Smooth muscle cell (in vitro differentiated cells): ENCODE results near the gene SIX3. TPM values are rescaled to one million over a fixed set of nuclear protein-coding genes. Genes with fewer than 3 reads are reported as not detected.

Source experiments
- DNase-seq: peaks from one replicate; lab custom pipeline; 2025; ENCODE audit not compliant: unreplicated experiment; lab: John Stamatoyannopoulos, UW
- H2AFZ ChIP-seq: fragments of 200-600 bp; sonication (generic); 2 replicates; pipeline ENCODE4 v1.6.0; 2016; ENCODE audit warnings: antibody characterized with exemption, low read depth, mild to moderate bottlenecking
- H3F3A ChIP-seq: fragments of 200-600 bp; sonication (generic); 2 replicates; pipeline ENCODE4 v1.6.0; 2017; ENCODE audit warnings: antibody characterized with exemption, low read depth
- H3K27ac ChIP-seq: fragments of 200-600 bp; sonication (generic); 2 replicates; pipeline ENCODE4 v1.5.1; 2016; ENCODE audit warnings: low read depth, mild to moderate bottlenecking
- H3K27me3 ChIP-seq: fragments of 200-600 bp; sonication (generic); 2 replicates; pipeline ENCODE4 v1.6.1; 2016; ENCODE audit warnings: low read depth, mild to moderate bottlenecking
- H3K36me3 ChIP-seq: fragments of 200-600 bp; sonication (generic); 2 replicates; pipeline ENCODE4 v1.5.1; 2016; ENCODE audit warnings: low read depth
- H3K4me1 ChIP-seq: fragments of 200-600 bp; sonication (generic); 2 replicates; pipeline ENCODE4 v1.5.1; 2016; ENCODE audit warnings: low read depth
- H3K4me2 ChIP-seq: fragments of 200-600 bp; sonication (generic); 2 replicates; pipeline ENCODE4 v1.6.0; 2016; ENCODE audit warnings: mild to moderate bottlenecking
- H3K4me3 ChIP-seq: fragments of 200-600 bp; sonication (generic); 2 replicates; pipeline ENCODE4 v1.5.1; 2016; ENCODE audit warnings: mild to moderate bottlenecking
- H3K79me2 ChIP-seq: fragments of 200-600 bp; sonication (generic); 2 replicates; pipeline ENCODE4 v1.6.0; 2016; ENCODE audit warnings: low read depth, mild to moderate bottlenecking
- H3K9ac ChIP-seq: fragments of 200-600 bp; sonication (generic); 2 replicates; pipeline ENCODE4 v1.6.0; 2016; ENCODE audit warnings: low read depth
- H3K9me3 ChIP-seq: fragments of 200-600 bp; sonication (generic); replicated peaks from 2 replicates; pipeline ENCODE4 v1.5.1; 2016; ENCODE audit warnings: low read depth
- H4K20me1 ChIP-seq: fragments of 200-600 bp; sonication (generic); 2 replicates; pipeline ENCODE4 v1.6.0; 2016; ENCODE audit warnings: low read depth
- WGBS: methylation state at CpG from one replicate; pipeline ENCODE4 v1.1.7; 2016; ENCODE audit warnings: low lambda C conversion rate; 5-methylcytosine and 5-hydroxymethylcytosine counted together
- polyA plus RNA-seq: library from polyadenylated mRNA; unstranded; fragments of >200 nt; fragmentation: Nextera tagmentation; extraction: Ambion mirVana; gene quantifications from 2 replicates; pipeline ENCODE4 v1.2.1, GENCODE V29; 2016
- total RNA-seq: library from RNA; depleted of rRNA; stranded (reverse); fragments of >200 nt; gene quantifications from 2 replicates; pipeline ENCODE4 v1.2.3, GENCODE V29; 2014
- TF ChIP-seq, protein P1 (sequence below): fragments of 200-600 bp; sonication (generic); IDR thresholded peaks from 2 replicates; pipeline ENCODE4 v1.5.1; 2017; ENCODE audit warnings: borderline replicate concordance, mild to moderate bottlenecking, antibody characterized with exemption; ENCODE audit not compliant: insufficient read depth, poor library complexity, severe bottlenecking

The SIX3 gene
- total and polyA plus RNA-seq, 2 experiments from 2014 or later: not detected

DNA sequence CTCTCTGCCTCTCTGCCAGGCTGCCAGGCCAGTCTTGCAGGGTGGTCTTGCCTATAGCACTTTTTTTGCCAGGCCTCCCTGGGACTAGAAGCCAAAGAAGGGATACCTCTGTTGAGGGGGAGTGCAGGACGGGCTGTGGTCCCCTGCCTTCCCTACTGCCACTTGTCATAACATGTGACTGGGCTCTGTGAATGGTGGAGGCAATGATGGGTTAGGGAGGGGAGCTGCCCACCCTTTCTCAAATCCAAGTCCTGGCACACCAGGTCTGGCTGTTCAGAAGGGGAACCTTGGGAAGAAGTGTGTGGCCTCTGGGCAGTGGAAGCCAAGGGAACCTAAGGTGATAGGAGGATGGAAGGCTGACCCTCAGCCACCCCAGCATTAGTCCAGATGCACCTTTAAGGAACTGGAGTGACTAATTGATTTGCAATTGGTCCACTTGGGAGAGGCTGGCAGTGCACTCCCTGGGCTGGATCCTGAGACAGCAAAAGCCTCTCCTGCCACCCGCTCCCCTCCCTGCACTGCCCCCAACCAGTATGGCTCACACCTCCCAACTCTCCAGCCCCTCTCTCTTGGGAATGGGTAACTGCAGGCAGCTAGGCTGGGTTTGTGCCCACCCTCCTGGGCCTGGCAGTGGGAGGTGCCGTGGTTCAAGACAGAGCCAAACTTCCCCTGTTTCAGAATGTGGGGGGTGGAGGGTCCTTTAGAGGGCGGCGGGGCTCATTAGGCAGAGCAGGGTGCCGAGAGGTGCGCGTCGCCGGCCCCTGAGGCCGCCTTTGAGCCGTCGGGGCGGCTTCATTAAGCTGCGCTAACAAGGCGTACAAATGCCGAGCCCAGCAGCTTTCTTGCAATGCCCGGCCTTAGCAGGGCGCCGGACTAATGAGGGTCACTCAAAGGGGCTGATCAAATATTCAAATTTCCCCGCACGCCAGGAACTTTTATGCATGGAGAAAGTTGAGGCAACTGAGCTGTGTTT, 4.5 kb upstream of the SIX3 start:
- peaks cover 30% of the 10 kb centered on the region for H3K4me1 ChIP-seq
- no peak overlapping the region for H3K4me3 ChIP-seq
- no peak overlapping the region for H3K27ac ChIP-seq
- H3K27me3 ChIP-seq: peaks cover 100% of the 10 kb centered on the region
- 4% methylated on average over 22 of the region's 22 CpGs for WGBS
- H3K36me3 ChIP-seq: no peaks in the 10 kb centered on the region
- no peak overlapping the region for H2AFZ ChIP-seq
- H3F3A ChIP-seq: no peaks in the 10 kb centered on the region
- no peak overlapping the region for H3K4me2 ChIP-seq
- no peaks in the 10 kb centered on the region for H4K20me1 ChIP-seq
- DNase-seq: no peak
- no peaks in the 10 kb centered on the region for H3K9me3 ChIP-seq
- TF ChIP-seq, protein P1, sequence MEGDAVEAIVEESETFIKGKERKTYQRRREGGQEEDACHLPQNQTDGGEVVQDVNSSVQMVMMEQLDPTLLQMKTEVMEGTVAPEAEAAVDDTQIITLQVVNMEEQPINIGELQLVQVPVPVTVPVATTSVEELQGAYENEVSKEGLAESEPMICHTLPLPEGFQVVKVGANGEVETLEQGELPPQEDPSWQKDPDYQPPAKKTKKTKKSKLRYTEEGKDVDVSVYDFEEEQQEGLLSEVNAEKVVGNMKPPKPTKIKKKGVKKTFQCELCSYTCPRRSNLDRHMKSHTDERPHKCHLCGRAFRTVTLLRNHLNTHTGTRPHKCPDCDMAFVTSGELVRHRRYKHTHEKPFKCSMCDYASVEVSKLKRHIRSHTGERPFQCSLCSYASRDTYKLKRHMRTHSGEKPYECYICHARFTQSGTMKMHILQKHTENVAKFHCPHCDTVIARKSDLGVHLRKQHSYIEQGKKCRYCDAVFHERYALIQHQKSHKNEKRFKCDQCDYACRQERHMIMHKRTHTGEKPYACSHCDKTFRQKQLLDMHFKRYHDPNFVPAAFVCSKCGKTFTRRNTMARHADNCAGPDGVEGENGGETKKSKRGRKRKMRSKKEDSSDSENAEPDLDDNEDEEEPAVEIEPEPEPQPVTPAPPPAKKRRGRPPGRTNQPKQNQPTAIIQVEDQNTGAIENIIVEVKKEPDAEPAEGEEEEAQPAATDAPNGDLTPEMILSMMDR: no peak
- no peak overlapping the region for H3K9ac ChIP-seq
- H3K79me2 ChIP-seq: no peaks in the 10 kb centered on the region

DNA sequence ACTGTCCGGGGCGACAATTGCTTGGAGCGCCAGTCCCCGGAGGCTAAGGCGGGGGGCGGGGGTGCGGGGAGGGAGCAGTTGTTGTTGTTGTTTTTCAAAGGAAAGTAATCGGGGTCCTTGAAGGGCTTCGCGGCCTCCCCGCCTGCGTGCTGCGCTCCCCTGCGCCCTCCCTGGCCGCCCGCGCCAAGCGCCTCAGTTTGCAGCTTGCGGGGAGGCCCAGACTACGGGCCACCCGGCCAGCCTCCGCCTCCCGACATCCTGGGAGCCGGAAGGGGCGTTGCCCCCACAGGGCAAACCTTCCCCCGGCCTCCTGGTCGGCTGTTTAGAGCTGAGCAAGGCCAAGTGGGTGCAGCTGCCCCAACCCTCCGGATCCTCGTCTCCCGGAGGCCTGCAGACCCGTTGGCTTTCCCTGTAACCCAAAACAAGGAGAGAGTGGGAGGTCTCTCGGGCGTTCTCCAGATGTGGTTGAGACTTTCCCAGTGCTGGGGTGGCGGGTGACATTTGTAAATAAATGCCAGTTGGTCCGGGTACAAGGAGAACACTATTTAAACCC, 3.7 kb upstream of the SIX3 start:
- H3K79me2 ChIP-seq: no peaks in the 10 kb centered on the region
- no peaks in the 10 kb centered on the region for H4K20me1 ChIP-seq
- no peak overlapping the region for H3K4me3 ChIP-seq
- WGBS: 4% methylated on average over 35 of the region's 35 CpGs
- H3K27me3 ChIP-seq: peaks cover 100% of the 10 kb centered on the region
- DNase-seq: no peak
- no peak overlapping the region for H3K27ac ChIP-seq
- H3K4me2 ChIP-seq: no peak overlapping the region
- H2AFZ ChIP-seq: no peak overlapping the region
- no peaks in the 10 kb centered on the region for H3F3A ChIP-seq
- no peaks in the 10 kb centered on the region for H3K36me3 ChIP-seq
- no peaks in the 10 kb centered on the region for H3K9me3 ChIP-seq
- peaks cover 25% of the 10 kb centered on the region for H3K4me1 ChIP-seq
- TF ChIP-seq, protein P1: no peak
- no peak overlapping the region for H3K9ac ChIP-seq

DNA sequence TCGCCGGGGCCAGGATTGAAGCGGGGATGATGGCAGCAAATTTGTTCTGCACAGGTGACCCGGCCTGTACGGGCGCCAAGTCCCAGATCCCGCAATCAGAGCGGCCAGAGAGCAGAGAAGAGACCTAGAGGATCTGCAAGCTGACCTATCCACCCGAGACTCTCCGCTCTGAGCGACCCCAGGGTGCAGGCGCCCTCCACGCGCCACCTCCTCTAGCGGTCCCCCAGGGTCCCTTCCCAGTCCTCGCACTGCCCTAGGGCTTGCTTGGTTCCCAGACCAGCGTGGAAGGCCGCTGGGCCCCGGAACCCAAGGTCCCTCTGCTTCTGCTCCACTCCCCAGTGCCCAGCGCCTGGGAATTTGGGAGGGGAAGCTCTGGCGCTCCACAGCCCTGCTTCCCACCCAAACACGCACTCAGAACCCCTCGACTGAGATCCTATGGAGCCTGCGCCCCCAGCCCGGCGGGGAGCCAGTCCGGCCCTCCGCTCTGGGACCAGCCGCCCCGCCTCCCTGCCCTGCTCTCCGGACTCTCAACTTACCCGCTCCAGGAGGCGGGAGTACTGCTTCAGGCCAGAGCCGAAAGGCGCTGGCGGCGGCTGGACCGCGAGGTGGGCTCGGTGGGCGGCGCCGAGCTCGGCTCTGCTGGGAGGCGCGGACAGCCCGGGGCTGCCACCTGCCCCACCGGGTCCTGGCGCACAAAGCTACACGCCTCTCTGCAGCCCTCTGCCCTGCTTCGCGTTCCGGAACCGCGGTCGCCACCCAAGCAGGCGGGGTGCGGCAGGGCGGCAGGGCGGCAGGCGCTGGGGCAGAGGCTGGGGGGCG, 3.0 kb upstream of the SIX3 start:
- no peak overlapping the region for H2AFZ ChIP-seq
- H3K36me3 ChIP-seq: no peaks in the 10 kb centered on the region
- 3% methylated on average over 57 of the region's 62 CpGs for WGBS
- TF ChIP-seq, protein P1: no peak
- H3K4me3 ChIP-seq: no peak overlapping the region
- peak overlapping the region; percentile 72 for H3K4me2 ChIP-seq
- H3F3A ChIP-seq: no peaks in the 10 kb centered on the region
- no peaks in the 10 kb centered on the region for H3K9me3 ChIP-seq
- H4K20me1 ChIP-seq: no peaks in the 10 kb centered on the region
- H3K27ac ChIP-seq: no peak overlapping the region
- H3K9ac ChIP-seq: no peak overlapping the region
- H3K79me2 ChIP-seq: no peaks in the 10 kb centered on the region
- no peak for DNase-seq
- H3K4me1 ChIP-seq: peaks cover 23% of the 10 kb centered on the region
- peaks cover 100% of the 10 kb centered on the region for H3K27me3 ChIP-seq
